IPS DF 6.9 (cell line): ENCODE results near the gene ZBED3.
"Not testable (repeated sequence)": the region's sequence is repeated elsewhere in the genome, so short reads cannot be mapped to it uniquely, and the experiment has no call there.

Source experiments
- DNase-seq: peaks from one replicate; pipeline ENCODE4 v3.0.0-alpha.2; 2013; ENCODE audit warnings: low read depth, low spot score
- H3K27ac ChIP-seq: one replicate; pipeline ENCODE4 v1.5.1; 2013; ENCODE audit warnings: low read length, control low read depth
- H3K27me3 ChIP-seq: 2 replicates; pipeline ENCODE4 v1.6.1; 2013; ENCODE audit warnings: mild to moderate bottlenecking, low read length; ENCODE audit not compliant: control insufficient read depth, insufficient read depth
- H3K36me3 ChIP-seq: 2 replicates; pipeline ENCODE4 v1.6.1; 2013; ENCODE audit warnings: low read length; ENCODE audit not compliant: control insufficient read depth, insufficient read depth
- H3K4me1 ChIP-seq: 2 replicates; pipeline ENCODE4 v1.6.1; 2013; ENCODE audit warnings: low read length; ENCODE audit not compliant: control insufficient read depth, insufficient read depth
- H3K4me3 ChIP-seq: 2 replicates; pipeline ENCODE4 v1.5.1; 2013; ENCODE audit warnings: mild to moderate bottlenecking, low read length
- H3K9me3 ChIP-seq: 2 replicates; pipeline ENCODE4 v1.6.1; 2013; ENCODE audit warnings: low read length, inconsistent platforms; ENCODE audit not compliant: control insufficient read depth, insufficient read depth
- WGBS: extraction: QIAGEN DNeasy Blood & Tissue Kit; methylation state at CpG from one replicate; pipeline ENCODE4 v1.1.7; 2013; ENCODE audit warnings: mixed read lengths, missing lambda C conversion rate; ENCODE audit not compliant: insufficient read length, insufficient coverage; 5-methylcytosine and 5-hydroxymethylcytosine counted together

The ZBED3 gene

DNA sequence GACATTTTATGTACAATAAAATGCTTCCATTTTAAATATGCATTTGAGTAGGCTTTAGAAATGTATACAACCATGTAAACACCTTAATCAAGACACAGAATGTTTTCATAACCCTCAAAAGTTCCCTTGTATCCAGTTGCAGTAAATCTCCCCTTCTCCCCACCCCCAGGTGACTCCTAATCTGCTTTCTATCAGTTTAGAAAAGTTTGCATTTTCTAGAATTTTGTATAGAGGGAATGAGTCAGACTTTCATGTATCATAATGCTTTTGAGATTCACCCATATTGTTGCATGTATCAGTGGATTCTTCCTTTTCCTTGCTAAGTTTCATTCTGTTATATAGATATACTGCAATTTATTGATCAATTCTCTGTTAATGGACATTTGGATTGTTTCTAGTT lies 17.7 kb upstream of the ZBED3 start:
- Histone ChIP-seq H3K27ac (no peak overlapping the region), H3K4me1 (no peaks in the 10 kb centered on the region), H3K4me3 (no peak overlapping the region), H3K9me3 (no peaks in the 10 kb centered on the region), H3K27me3 (no peaks in the 10 kb centered on the region), H3K36me3 (no peaks in the 10 kb centered on the region)
- no peak for DNase-seq

DNA sequence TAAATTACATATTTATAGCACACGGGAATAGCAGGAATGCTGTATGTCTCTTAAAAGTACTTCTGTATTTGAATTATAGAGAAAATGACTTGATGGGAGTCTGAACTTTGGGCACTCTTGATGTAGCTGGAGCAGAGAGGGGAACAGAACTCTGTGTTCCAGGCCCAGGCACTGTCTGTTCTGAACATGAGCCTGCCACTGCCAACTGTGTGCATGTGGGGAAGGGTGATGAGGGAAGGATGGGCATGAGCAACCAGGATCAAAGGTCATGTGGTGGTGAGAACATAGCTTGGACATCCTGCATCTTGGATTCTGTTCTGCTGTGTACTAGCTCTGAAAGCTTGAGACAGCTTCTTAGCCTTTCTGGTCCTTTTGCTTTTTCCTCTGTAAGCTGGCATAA lies 16.4 kb upstream of the ZBED3 start:
- no CpG with 5 or more reads among the region's 1 CpG for WGBS
- DNase-seq: no peak

GRCh38 chr5:77102549-77102948 lies 15.5 kb upstream of the ZBED3 start:
- no peak for DNase-seq
- Histone ChIP-seq H3K4me1 (no peaks in the 10 kb centered on the region), H3K27ac (no peak overlapping the region), H3K4me3 (no peak overlapping the region), H3K9me3 (no peaks in the 10 kb centered on the region), H3K36me3 (no peaks in the 10 kb centered on the region), H3K27me3 (no peaks in the 10 kb centered on the region)
- WGBS: no CpG with 5 or more reads among the region's 7 CpGs

More for the DNA sequence above, 16.4 kb upstream of the ZBED3 start:
- Histone ChIP-seq H3K9me3 (no peaks in the 10 kb centered on the region), H3K4me3 (no peak overlapping the region), H3K36me3 (no peaks in the 10 kb centered on the region), H3K27me3 (no peaks in the 10 kb centered on the region), H3K4me1 (no peaks in the 10 kb centered on the region), H3K27ac (no peak overlapping the region)

DNA sequence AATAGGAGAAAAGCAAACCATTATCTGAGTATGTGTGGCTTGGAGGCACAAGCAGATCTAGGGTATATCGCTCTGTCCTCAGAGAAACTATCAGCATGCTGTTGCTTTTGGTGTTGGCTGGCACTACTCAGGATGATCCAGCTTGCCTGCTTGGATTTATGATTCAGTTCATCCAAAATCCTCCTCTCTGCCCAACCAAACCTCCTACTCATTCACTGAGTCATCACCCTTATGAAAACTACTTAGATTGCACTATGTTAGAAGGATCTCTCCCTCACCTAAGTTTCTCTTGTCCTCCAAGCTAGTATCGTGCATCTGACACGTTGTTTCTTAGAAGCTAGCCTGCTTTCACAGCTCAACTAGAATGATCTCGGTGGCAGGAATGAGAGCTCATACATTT lies 14.2 kb upstream of the ZBED3 start:
- Histone ChIP-seq H3K4me1 (no peaks in the 10 kb centered on the region), H3K27ac (no peak overlapping the region), H3K4me3 (no peak overlapping the region), H3K9me3 (no peaks in the 10 kb centered on the region), H3K36me3 (no peaks in the 10 kb centered on the region), H3K27me3 (no peaks in the 10 kb centered on the region)
- DNase-seq: no peak
- no CpG with 5 or more reads among the region's 4 CpGs for WGBS

DNA sequence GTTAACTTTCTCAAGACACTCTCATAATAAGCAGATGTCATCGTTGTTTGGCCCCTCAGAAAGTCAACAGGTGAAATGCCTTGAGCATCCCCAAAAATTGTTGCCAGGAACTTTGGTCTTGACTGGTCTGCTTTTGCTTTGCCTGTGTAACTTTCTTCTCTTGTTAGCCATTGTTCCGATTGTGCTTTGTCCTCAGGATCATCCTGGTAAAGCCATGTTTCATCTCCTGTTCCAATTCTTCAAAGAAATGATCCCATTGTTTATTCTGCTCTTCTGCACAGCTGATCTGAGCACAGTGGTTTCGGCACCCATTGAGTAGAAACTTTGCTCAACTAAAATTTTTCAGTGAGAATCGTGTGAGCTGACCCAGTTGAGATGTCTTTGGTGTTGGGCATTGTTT lies 8.1 kb upstream of the ZBED3 start:
- Histone ChIP-seq H3K27me3 (no peaks in the 10 kb centered on the region), H3K27ac (no peak overlapping the region), H3K4me1 (no peaks in the 10 kb centered on the region), H3K4me3 (no peak overlapping the region), H3K9me3 (no peaks in the 10 kb centered on the region), H3K36me3 (no peaks in the 10 kb centered on the region)
- DNase-seq: no peak
- no CpG with 5 or more reads among the region's 4 CpGs for WGBS

- DNase-seq: no peak
- Histone ChIP-seq H3K4me1 (no peaks in the 10 kb centered on the region; the same call in 1 of the 2 replicates), H3K27me3 (no peaks in the 10 kb centered on the region), H3K4me3 (peak overlapping the region; percentile 62; the same call in 1 of the 2 replicates), H3K36me3 (no peaks in the 10 kb centered on the region), H3K9me3 (no peaks in the 10 kb centered on the region), H3K27ac (no peak overlapping the region)
- no CpG with 5 or more reads among the region's 16 CpGs for WGBS
Measured at GRCh38 chr5:77087484-77088261, 588 bp upstream of the ZBED3 start.

DNA sequence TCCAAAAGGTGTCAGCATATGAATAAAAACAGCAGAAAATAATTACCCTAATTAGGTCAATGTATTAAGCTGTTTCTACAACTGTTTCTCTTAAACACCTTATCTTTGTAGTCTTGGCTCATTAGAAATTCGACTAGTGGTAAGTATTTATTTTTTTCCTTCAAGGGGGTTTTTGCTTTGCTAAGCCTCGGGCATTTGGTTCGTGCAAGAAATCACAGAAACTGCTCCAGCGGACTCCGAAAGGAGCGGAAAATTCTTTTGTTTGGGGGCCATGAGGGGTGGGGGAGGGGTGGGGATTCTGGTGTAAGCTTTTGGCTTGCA lies 757 bp downstream of the ZBED3 start:
- Histone ChIP-seq H3K9me3 (no peaks in the 10 kb centered on the region), H3K27me3 (no peaks in the 10 kb centered on the region), H3K27ac (no peak overlapping the region), H3K4me3 (peak overlapping the region; percentile 62; the same call in 1 of the 2 replicates), H3K36me3 (no peaks in the 10 kb centered on the region), H3K4me1 (no peaks in the 10 kb centered on the region; the same call in 1 of the 2 replicates)
- no CpG with 5 or more reads among the region's 6 CpGs for WGBS
- DNase-seq: no peak

DNA sequence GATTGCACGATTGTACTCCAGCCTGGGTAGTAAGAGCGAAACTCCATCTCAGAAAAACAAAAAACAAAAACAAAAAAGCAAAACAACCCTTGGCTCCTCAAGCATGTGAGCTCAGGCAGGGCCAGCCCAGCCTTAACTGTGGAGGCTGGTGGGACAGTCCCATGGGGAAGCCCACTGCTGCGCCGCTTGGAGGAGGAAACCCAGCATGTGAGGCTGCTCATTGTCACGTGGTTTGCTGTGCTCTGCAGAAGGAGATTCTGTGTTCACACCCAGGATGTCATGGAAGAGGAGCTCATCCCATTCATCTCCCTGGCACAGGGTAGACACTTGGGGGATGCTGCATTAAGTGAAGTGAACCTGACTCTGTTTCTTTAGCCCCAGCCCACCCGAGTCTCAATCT lies 4.0 kb downstream of the ZBED3 start:
- WGBS: no CpG with 5 or more reads among the region's 6 CpGs
- DNase-seq: no peak
- no peaks in the 10 kb centered on the region for H3K27me3 ChIP-seq
- H3K36me3 ChIP-seq: no peaks in the 10 kb centered on the region
- no peaks in the 10 kb centered on the region for H3K9me3 ChIP-seq
- H3K4me3 ChIP-seq: no peak overlapping the region
- no peaks in the 10 kb centered on the region; the same call in 1 of the 2 replicates for H3K4me1 ChIP-seq
- H3K27ac ChIP-seq: no peak overlapping the region

DNA sequence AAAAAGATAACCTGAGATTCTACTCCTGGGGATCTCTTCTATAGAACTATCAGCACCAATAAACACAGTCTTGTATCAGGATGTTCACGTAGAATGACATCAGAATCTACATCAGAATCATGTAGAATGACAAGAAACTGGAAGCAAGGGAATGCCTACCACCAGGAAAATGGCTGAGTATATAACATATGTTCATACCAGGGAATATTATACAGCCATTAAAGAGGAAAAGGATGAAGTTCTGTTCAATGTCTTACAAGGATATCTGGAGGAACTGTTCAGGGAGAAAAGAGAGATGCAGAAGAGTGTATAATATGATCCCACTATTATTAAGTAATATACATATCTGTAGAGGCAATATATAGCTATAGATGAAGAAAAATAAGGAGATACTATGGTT lies 4.8 kb downstream of the ZBED3 start:
- H3K36me3 ChIP-seq: no peaks in the 10 kb centered on the region
- no CpG with 5 or more reads among the region's 1 CpG for WGBS
- H3K9me3 ChIP-seq: no peaks in the 10 kb centered on the region
- H3K4me3 ChIP-seq: no peak overlapping the region
- H3K27me3 ChIP-seq: no peaks in the 10 kb centered on the region
- H3K4me1 ChIP-seq: no peaks in the 10 kb centered on the region
- DNase-seq: no peak
- no peak overlapping the region for H3K27ac ChIP-seq

DNA sequence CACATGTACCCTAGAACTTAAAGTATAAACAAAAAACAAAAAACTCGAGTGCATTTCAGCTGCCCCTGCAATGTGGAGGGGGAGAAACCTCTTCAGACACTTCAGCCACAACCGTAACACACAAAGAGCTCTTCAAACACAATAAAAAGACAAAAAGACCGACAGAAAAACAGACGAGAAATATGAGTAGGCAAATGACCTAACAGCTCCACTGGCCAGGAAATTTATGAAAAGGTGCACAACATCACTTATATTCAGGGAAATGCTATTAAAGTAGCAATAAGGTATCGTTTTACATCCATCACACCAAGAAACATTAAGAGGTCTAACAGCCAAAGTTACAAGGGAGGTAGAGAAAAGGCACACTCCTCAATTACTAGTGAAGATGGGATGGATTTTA lies 6.2 kb downstream of the ZBED3 start:
- no peaks in the 10 kb centered on the region for H3K36me3 ChIP-seq
- H3K4me1 ChIP-seq: no peaks in the 10 kb centered on the region
- no peaks in the 10 kb centered on the region for H3K9me3 ChIP-seq
- H3K27me3 ChIP-seq: no peaks in the 10 kb centered on the region
- no peak overlapping the region for H3K27ac ChIP-seq
- no CpG with 5 or more reads among the region's 5 CpGs for WGBS
- H3K4me3 ChIP-seq: no peak overlapping the region
- no peak for DNase-seq

DNA sequence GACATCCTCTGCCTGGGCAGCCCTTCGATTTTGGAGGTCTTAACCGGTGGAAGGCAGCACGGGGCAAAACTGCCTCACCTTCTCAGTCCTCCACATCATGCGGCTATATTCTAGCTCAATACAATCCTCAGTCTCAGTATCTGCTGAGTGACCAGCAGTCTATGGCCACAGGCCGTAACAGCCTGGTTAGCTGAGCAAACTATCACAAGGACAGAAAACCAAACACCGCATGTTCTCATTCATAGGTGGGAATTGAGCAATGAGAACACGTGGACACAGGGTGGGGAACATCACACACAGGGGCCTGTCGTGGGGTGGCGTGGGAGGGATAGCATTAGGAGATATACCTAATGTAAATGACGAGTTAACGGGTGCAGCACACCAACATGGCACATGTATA lies 6.6 kb downstream of the ZBED3 start:
- H3K9me3 ChIP-seq, H3K4me1 ChIP-seq, DNase-seq, H3K27me3 ChIP-seq, H3K4me3 ChIP-seq, H3K27ac ChIP-seq, H3K36me3 ChIP-seq: not testable (repeated sequence)
- no CpG with 5 or more reads among the region's 11 CpGs for WGBS
